Measurements from ENCODE around the gene R3HCC1L.

The R3HCC1L gene

DNA sequence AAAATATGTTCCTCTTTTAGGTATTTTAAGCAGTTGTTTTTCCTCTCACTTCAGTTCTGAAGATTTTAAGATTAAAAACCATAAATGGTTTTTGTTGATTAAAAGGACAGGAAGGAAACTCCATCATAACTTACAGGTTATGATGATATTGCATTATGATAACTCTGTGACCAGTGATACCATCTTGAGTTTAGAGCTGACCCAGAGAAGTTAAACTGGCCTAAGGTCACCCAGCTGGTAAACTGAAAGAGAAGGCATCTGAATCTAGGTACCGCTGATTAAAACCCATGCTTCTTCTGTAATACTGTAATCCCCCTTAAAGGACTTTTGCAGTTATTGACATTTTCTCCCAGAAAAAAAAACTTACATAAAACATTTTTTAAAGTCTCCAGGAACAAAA is 103.9 kb downstream of the R3HCC1L start:
- FAIRE-seq (no peak), DNase-seq (ENCODE audit: insufficient read length, low spot score) (no peak)
- no peak for TF ChIP-seq SPI1 (IDR thresholded peaks at IDR 0.05; ENCODE audit: low read depth, low read length)
- TF ChIP-seq TAF1 (IDR thresholded peaks at IDR 0.05; ENCODE audit: low read depth, low read length) = no peak
- no peak for TF ChIP-seq POU2F2 (IDR thresholded peaks at IDR 0.05; ENCODE audit: low read depth, low read length)
- TF ChIP-seq POLR2AphosphoS5 (IDR thresholded peaks at IDR 0.05; ENCODE audit: low read depth, low read length) = no peak
- no peak for TF ChIP-seq POLR2A (IDR thresholded peaks at IDR 0.05; ENCODE audit: low read depth, low read length)
- TF ChIP-seq PAX5 (IDR thresholded peaks at IDR 0.05; ENCODE audit: insufficient read depth, low read length, severe bottlenecking) = no peak

DNA sequence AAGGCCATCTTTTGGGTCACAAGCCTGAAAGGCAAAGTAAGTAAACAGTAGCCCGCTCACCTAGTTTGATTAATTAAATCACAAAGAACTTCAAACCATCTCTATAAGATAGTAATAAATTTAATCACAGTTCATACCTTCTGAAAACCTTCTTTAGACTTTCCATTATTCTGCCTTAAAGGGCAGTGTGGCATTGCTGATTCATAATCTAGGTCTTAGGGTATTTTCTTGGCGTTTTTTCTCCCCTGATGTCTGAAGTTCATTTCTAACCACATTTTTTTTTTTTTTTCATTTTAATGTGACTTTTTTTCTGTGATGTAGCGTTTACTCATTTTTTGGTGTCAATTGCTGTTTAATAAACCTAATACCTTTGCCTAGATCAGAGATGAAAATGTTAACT is 106.1 kb downstream of the R3HCC1L start:
- DNase-seq (ENCODE audit: insufficient read length, low spot score) = no peak
- TF ChIP-seq POU2F2 (IDR thresholded peaks at IDR 0.05; ENCODE audit: low read depth, low read length) = no peak
- TF ChIP-seq SPI1 (IDR thresholded peaks at IDR 0.05; ENCODE audit: low read depth, low read length) = no peak
- TF ChIP-seq TAF1 (IDR thresholded peaks at IDR 0.05; ENCODE audit: low read depth, low read length) = no peak
- TF ChIP-seq POLR2AphosphoS5 (IDR thresholded peaks at IDR 0.05; ENCODE audit: low read depth, low read length) = no peak
- no peak for TF ChIP-seq POLR2A (IDR thresholded peaks at IDR 0.05; ENCODE audit: low read depth, low read length)
- TF ChIP-seq PAX5 (IDR thresholded peaks at IDR 0.05; ENCODE audit: insufficient read depth, low read length, severe bottlenecking) = no peak
- FAIRE-seq = no peak

DNA sequence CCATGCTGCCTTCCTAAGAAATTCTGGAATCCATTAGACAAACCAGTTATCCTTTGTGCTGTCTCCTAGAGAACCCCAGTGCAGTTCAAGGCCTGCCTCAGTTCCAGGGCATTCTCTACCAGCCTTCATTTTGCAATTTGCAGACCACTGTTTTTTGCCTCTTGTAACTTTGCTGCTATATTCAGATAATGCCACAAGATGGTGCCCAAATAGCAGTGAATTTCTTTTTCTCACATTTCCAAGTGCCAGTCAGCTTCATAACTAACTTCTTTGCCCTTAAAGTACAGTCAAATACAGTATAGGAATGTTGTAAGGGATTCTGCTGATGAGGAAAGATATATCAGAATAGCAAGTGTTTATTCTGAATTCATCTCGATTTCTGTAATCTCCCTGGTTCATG is 108.4 kb downstream of the R3HCC1L start:
- no peak for DNase-seq (ENCODE audit: insufficient read length, low spot score)
- TF ChIP-seq TAF1 (IDR thresholded peaks at IDR 0.05; ENCODE audit: low read depth, low read length) (no peak), POLR2A (IDR thresholded peaks at IDR 0.05; ENCODE audit: low read depth, low read length) (no peak), SPI1 (IDR thresholded peaks at IDR 0.05; ENCODE audit: low read depth, low read length) (no peak), PAX5 (IDR thresholded peaks at IDR 0.05; ENCODE audit: insufficient read depth, low read length, severe bottlenecking) (no peak), POU2F2 (IDR thresholded peaks at IDR 0.05; ENCODE audit: low read depth, low read length) (no peak), POLR2AphosphoS5 (IDR thresholded peaks at IDR 0.05; ENCODE audit: low read depth, low read length) (no peak)
- peak; percentile 35 for FAIRE-seq

DNA sequence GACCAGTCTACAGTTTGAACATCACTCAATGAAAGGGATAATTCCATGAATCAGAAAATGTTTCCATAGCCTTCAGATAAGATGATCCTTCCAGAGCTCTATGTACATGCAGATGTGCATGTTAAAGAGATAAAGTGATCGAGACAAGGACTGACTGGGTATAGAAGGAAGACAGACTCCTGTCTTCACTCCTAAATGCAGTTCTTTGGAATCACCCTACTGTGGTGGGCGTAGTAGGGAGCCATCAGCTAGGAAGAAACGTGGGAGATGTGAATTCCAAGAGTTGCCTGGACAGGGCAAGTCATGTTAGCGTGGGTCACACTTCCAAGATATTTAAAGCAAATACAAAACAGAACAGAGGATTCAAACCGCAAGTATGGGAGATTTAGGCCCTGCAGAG is 109.7 kb downstream of the R3HCC1L start:
- DNase-seq (ENCODE audit: insufficient read length, low spot score) (no peak), FAIRE-seq (no peak)
- no peak for TF ChIP-seq TAF1 (IDR thresholded peaks at IDR 0.05; ENCODE audit: low read depth, low read length)
- no peak for TF ChIP-seq PAX5 (IDR thresholded peaks at IDR 0.05; ENCODE audit: insufficient read depth, low read length, severe bottlenecking)
- no peak for TF ChIP-seq POLR2AphosphoS5 (IDR thresholded peaks at IDR 0.05; ENCODE audit: low read depth, low read length)
- no peak for TF ChIP-seq SPI1 (IDR thresholded peaks at IDR 0.05; ENCODE audit: low read depth, low read length)
- no peak for TF ChIP-seq POU2F2 (IDR thresholded peaks at IDR 0.05; ENCODE audit: low read depth, low read length)
- no peak for TF ChIP-seq POLR2A (IDR thresholded peaks at IDR 0.05; ENCODE audit: low read depth, low read length)

DNA sequence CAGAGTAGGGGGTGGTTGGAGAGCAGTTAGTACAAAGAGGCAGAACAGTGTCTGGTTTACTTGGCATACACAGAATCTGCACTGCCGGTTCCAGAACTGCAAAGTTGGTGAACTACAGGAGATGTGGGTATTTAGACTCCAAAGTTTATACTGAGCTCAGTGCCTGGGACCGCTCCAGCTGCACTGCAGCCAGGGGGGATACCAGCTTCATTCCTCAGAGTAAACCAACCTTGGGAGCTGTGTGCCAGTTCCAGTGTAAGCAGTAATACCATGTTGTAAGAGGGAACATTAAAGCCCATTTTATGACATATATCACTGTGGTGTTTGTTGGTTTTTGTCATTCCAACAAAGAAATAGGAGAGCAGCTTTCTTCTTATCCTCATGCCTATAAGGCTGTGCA is 110.1 kb downstream of the R3HCC1L start:
- FAIRE-seq = peak; percentile 20
- DNase-seq (ENCODE audit: insufficient read length, low spot score) = no peak
- TF ChIP-seq TAF1 (IDR thresholded peaks at IDR 0.05; ENCODE audit: low read depth, low read length) (no peak), POLR2AphosphoS5 (IDR thresholded peaks at IDR 0.05; ENCODE audit: low read depth, low read length) (no peak), POLR2A (IDR thresholded peaks at IDR 0.05; ENCODE audit: low read depth, low read length) (no peak), PAX5 (IDR thresholded peaks at IDR 0.05; ENCODE audit: insufficient read depth, low read length, severe bottlenecking) (no peak), SPI1 (IDR thresholded peaks at IDR 0.05; ENCODE audit: low read depth, low read length) (no peak), POU2F2 (IDR thresholded peaks at IDR 0.05; ENCODE audit: low read depth, low read length) (no peak)

DNA sequence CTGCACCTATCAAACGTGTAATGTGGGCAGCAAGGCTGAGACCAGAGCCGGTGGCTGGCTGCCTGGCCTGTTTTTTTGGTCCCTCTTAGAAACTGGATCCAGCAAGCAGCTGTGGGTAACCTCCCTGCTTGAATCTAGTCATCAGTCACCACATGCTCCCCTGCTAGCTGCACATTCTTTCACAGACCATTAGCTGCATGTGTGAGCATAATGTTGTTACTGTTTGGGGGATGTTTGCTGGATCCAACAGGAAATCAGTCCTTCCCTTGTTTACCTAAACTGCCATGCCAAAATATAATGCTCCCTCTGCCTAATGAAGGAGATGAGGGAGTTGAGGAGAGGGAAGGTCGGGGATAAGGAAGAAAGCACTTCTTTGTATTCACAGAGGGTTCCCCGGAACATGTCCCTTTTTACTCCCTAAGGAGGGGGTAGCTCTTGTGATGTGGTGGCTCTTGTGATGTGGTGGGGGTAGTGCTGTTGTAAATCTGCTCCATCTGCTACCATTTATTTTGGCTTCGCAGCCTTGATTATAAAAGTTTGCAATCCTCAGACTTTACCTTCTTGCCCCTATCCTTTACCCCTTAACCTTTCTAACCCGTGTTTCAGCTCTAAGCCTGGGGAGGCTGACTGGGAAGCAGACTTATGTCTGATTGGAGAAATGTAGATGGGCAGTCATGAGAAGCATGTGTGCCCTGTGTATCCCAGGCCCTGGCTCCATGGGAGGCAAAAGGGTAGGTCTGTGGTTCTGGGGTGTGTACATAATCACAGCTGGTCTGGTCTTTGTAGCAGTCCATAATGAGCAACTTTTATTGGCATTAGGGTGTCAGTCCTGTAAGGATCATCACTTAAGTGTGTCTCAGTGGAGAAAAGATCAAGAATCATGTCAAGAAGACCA is 112.7 kb downstream of the R3HCC1L start:
- TF ChIP-seq TAF1 (IDR thresholded peaks at IDR 0.05; ENCODE audit: low read depth, low read length) (no peak), POLR2AphosphoS5 (IDR thresholded peaks at IDR 0.05; ENCODE audit: low read depth, low read length) (no peak), POLR2A (IDR thresholded peaks at IDR 0.05; ENCODE audit: low read depth, low read length) (no peak), PAX5 (IDR thresholded peaks at IDR 0.05; ENCODE audit: insufficient read depth, low read length, severe bottlenecking) (no peak), POU2F2 (IDR thresholded peaks at IDR 0.05; ENCODE audit: low read depth, low read length) (no peak), SPI1 (IDR thresholded peaks at IDR 0.05; ENCODE audit: low read depth, low read length) (no peak)
- DNase-seq (ENCODE audit: insufficient read length, low spot score) (no peak), FAIRE-seq (no peak)

DNA sequence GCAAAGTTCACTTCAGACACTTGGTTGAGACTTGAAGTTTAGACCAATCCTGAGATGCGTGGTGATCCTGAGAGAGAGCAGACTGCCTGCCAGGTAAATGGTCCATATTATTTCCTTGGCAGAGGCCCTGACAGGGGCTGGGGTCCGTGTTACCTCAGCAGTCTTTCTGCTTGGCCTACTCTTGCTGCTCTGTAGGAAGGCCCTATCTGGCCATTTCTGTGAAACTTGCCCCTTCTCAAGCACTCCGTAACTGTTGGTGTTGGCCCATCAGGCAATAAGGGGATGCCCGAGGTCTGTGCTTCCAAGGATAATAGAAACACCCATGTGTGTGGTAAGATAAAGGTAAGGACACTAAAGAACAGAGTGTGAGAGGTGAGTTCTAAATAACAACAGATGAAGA is 113.6 kb downstream of the R3HCC1L start:
- DNase-seq (ENCODE audit: insufficient read length, low spot score) (no peak), FAIRE-seq (no peak)
- TF ChIP-seq SPI1 (IDR thresholded peaks at IDR 0.05; ENCODE audit: low read depth, low read length) (no peak), POU2F2 (IDR thresholded peaks at IDR 0.05; ENCODE audit: low read depth, low read length) (no peak), TAF1 (IDR thresholded peaks at IDR 0.05; ENCODE audit: low read depth, low read length) (no peak), POLR2AphosphoS5 (IDR thresholded peaks at IDR 0.05; ENCODE audit: low read depth, low read length) (no peak), PAX5 (IDR thresholded peaks at IDR 0.05; ENCODE audit: insufficient read depth, low read length, severe bottlenecking) (no peak), POLR2A (IDR thresholded peaks at IDR 0.05; ENCODE audit: low read depth, low read length) (no peak)

DNA sequence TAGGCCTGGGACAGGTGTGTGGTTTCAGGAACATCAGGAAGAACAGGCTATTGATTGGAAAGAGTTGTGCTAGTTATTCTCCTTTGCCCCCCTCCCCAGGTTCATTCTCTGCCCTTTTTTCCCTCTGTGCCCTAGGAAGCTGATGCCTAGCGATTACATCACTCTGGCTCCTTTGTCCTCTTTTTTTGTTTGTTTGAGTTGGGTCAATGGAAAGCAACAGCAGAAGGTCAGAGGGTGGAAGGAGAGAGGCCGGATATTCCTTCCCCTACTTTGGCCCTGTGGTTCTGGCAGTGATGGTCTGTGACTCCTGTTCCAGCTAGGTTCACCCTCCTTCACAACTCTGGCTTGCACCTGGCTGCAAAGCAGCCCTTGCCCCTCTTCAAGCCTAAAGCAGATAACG is 114.7 kb downstream of the R3HCC1L start:
- FAIRE-seq = no peak
- no peak for DNase-seq (ENCODE audit: insufficient read length, low spot score)
- no peak for TF ChIP-seq POLR2AphosphoS5 (IDR thresholded peaks at IDR 0.05; ENCODE audit: low read depth, low read length)
- TF ChIP-seq PAX5 (IDR thresholded peaks at IDR 0.05; ENCODE audit: insufficient read depth, low read length, severe bottlenecking) = no peak
- no peak for TF ChIP-seq SPI1 (IDR thresholded peaks at IDR 0.05; ENCODE audit: low read depth, low read length)
- TF ChIP-seq POLR2A (IDR thresholded peaks at IDR 0.05; ENCODE audit: low read depth, low read length) = no peak
- TF ChIP-seq TAF1 (IDR thresholded peaks at IDR 0.05; ENCODE audit: low read depth, low read length) = no peak
- no peak for TF ChIP-seq POU2F2 (IDR thresholded peaks at IDR 0.05; ENCODE audit: low read depth, low read length)

DNA sequence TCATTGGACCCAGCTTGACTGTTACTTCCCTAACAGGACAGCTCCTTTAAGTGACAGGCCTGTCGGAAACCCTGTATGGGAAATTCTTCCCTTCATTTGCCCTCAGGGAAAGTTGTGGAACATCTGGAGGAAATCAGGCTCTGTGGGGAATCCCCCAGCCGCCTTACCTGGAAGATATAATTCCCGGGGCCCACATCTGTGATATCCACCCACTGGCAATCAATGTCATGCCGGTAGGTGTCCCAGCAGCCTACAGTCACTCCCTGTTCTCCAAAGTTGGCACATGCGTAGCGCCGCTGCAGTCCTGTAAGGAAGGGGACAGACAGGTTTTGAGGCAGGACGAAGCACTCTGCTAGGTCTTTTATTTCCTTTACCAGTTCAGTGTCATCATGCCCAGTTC is 116.9 kb downstream of the R3HCC1L start:
- FAIRE-seq (no peak), DNase-seq (ENCODE audit: insufficient read length, low spot score) (no peak)

More for the DNA sequence above, 116.9 kb downstream of the R3HCC1L start:
- TF ChIP-seq SPI1 (IDR thresholded peaks at IDR 0.05; ENCODE audit: low read depth, low read length) = no peak
- no peak for TF ChIP-seq TAF1 (IDR thresholded peaks at IDR 0.05; ENCODE audit: low read depth, low read length)
- TF ChIP-seq POLR2A (IDR thresholded peaks at IDR 0.05; ENCODE audit: low read depth, low read length) = no peak
- no peak for TF ChIP-seq POU2F2 (IDR thresholded peaks at IDR 0.05; ENCODE audit: low read depth, low read length)
- no peak for TF ChIP-seq POLR2AphosphoS5 (IDR thresholded peaks at IDR 0.05; ENCODE audit: low read depth, low read length)
- TF ChIP-seq PAX5 (IDR thresholded peaks at IDR 0.05; ENCODE audit: insufficient read depth, low read length, severe bottlenecking) = no peak

All from GM12891 (cell line).